Measurements from ENCODE around the gene FN3K.
"Not testable (repeated sequence)": the region's sequence is repeated elsewhere in the genome, so short reads cannot be mapped to it uniquely, and the experiment has no call there.

The FN3K gene

DNA sequence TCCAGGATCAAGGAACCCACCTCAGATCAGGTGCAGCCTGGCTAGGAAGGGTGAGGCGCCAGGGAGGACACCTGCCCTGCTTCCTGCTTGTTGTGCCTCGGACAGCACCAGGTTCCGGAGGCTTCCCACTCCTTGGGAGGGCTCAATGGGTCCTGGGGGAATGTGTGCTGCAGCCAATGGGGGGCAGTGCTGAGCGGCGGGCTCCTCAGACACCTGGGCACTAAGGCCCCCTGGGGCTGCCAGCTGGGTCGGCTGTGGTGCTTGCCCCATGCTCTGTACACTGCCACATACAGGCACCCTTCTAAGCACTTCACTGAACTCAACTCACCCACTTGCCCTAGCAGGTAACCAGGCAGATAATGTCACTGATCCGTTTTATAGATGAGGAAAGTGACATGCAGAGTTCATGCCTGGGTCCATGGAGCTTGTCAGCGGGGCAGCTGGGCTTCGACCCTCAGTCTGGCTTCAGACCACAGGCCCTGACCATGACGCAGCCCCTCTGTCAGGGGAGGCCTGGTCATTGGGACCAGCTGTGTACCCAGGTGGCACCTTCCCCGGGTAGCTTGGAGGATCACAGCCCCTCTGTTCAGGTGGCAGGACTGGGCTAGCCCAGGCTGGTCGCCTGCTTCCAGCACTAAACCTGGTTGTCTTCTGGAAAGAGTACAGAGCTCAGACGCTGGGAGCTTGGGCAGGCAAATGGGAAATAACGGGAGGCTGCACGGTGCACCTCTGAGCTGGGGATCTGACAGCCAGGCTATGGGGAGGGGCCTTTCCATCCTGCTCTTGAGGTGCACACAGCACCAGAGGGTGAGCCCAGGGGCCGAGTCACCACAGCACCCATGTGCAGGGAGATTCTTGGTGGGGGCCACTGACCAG, 8.2 kb downstream of the FN3K start:
- no peak overlapping the region for H3K4me3 ChIP-seq (ENCODE audit: low read depth, low read length)
- TF ChIP-seq, protein P1, sequence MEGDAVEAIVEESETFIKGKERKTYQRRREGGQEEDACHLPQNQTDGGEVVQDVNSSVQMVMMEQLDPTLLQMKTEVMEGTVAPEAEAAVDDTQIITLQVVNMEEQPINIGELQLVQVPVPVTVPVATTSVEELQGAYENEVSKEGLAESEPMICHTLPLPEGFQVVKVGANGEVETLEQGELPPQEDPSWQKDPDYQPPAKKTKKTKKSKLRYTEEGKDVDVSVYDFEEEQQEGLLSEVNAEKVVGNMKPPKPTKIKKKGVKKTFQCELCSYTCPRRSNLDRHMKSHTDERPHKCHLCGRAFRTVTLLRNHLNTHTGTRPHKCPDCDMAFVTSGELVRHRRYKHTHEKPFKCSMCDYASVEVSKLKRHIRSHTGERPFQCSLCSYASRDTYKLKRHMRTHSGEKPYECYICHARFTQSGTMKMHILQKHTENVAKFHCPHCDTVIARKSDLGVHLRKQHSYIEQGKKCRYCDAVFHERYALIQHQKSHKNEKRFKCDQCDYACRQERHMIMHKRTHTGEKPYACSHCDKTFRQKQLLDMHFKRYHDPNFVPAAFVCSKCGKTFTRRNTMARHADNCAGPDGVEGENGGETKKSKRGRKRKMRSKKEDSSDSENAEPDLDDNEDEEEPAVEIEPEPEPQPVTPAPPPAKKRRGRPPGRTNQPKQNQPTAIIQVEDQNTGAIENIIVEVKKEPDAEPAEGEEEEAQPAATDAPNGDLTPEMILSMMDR (conservative IDR thresholded peaks at IDR 0.05; ENCODE audit: low read depth, low read length) = no peak
- DNase-seq (ENCODE audit: low read depth) = no peak

DNA sequence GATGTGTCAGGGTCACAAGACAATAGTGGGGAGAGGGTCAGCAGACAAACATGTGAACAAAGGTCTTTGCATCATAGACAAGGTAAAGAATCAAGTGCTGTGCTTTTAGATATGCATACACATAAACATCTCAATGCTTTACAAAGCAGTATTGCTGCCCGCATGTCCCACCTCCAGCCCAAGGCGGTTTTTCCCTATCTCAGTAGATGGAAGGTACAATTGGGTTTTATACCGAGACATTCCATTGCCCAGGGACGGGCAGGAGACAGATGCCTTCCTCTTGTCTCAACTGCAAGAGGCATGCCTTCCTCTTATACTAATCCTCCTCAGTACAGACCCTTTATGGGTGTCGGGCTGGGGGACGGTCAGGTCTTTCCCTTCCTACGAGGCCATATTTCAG, 9.3 kb downstream of the FN3K start:
- DNase-seq (ENCODE audit: low read depth); H3K4me3 ChIP-seq (ENCODE audit: low read depth, low read length): not testable (repeated sequence)

DNA sequence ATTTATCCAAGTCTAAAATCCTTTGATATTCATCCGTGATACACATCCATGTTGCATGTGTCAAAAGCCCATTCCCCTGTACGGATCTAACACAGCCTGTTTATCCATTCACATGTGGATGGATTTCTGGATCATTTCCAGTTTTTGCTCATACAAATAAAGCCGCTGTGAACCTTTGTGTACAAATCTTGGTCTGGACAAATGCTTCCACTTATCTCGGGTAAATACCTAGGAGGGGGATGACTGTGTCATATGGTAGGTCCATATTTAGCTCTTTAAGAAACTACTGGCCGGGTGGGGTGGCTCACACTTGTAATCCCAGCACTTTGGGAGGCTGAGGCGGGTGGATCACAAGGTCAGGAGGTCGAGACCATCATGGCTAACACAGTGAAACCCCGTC, 10.1 kb downstream of the FN3K start:
- H3K4me3 ChIP-seq (ENCODE audit: low read depth, low read length) = no peak overlapping the region
- DNase-seq (ENCODE audit: low read depth) = no peak
- TF ChIP-seq, protein P1 (conservative IDR thresholded peaks at IDR 0.05; ENCODE audit: low read depth, low read length) = no peak

DNA sequence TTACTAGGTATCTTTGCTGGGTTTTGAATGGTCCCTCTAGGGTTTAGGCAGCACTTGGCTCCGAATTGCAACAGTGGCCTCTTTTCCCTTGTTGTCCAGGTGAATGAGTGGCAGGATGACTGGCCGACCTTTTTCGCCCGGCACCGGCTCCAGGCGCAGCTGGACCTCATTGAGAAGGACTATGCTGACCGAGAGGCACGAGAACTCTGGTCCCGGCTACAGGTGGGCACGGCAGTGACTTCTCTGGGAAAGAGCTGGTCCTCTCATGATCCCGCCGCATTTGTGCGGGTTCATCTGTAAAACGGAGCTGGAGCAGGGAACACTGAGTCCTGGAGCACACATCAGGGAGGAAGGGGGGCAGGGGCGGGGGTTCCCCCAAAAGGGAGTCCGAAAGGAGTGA, 13.3 kb downstream of the FN3K start:
- TF ChIP-seq, protein P1 (conservative IDR thresholded peaks at IDR 0.05; ENCODE audit: low read depth, low read length) = no peak
- H3K4me3 ChIP-seq (ENCODE audit: low read depth, low read length) = no peak overlapping the region
- DNase-seq (ENCODE audit: low read depth) = no peak

DNA sequence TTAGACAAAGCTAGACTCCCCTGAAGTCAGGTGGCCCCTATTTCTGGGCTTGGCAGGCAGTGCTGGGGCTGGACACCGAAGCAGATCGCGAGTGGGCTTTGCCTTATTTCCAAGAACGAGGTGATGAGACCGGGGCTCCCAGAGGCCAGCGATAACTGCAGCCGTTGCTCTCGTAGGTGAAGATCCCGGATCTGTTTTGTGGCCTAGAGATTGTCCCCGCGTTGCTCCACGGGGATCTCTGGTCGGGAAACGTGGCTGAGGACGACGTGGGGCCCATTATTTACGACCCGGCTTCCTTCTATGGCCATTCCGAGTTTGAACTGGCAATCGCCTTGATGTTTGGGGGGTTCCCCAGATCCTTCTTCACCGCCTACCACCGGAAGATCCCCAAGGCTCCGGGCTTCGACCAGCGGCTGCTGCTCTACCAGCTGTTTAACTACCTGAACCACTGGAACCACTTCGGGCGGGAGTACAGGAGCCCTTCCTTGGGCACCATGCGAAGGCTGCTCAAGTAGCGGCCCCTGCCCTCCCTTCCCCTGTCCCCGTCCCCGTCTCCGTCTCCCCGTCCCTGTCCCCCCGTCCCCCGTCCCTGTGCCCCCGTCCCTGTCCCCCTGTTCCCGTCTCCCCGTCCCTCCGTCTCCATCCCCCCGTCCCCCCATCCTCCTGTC, 15.0 kb downstream of the FN3K start:
- TF ChIP-seq, protein P1 (conservative IDR thresholded peaks at IDR 0.05; ENCODE audit: low read depth, low read length) = no peak
- no peak overlapping the region for H3K4me3 ChIP-seq (ENCODE audit: low read depth, low read length)
- no peak for DNase-seq (ENCODE audit: low read depth)

DNA sequence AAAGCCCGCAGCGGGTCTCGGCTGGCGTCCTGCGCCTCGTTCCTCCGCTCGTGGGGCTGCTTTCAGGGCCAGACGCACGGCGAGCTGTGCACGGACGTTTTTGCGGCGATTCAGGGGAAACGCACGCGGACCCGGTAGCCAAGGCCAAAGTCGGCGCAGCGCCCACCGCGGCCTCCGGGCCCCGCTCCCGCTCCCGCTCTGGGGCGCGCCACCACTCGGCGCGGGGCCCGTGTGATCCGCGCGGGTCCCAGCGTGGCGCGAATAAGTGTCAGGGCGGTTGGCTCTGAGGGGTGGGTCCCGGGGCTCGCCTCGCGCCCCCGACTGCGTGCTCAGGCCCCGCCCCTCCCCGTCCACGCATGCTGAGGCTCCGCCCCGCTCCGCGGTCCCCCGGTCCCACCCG, 15.8 kb downstream of the FN3K start:
- H3K4me3 ChIP-seq (ENCODE audit: low read depth, low read length) = peak overlapping the region; percentile 54
- no peak for DNase-seq (ENCODE audit: low read depth)
- TF ChIP-seq, protein P1 (conservative IDR thresholded peaks at IDR 0.05; ENCODE audit: low read depth, low read length) = no peak

DNA sequence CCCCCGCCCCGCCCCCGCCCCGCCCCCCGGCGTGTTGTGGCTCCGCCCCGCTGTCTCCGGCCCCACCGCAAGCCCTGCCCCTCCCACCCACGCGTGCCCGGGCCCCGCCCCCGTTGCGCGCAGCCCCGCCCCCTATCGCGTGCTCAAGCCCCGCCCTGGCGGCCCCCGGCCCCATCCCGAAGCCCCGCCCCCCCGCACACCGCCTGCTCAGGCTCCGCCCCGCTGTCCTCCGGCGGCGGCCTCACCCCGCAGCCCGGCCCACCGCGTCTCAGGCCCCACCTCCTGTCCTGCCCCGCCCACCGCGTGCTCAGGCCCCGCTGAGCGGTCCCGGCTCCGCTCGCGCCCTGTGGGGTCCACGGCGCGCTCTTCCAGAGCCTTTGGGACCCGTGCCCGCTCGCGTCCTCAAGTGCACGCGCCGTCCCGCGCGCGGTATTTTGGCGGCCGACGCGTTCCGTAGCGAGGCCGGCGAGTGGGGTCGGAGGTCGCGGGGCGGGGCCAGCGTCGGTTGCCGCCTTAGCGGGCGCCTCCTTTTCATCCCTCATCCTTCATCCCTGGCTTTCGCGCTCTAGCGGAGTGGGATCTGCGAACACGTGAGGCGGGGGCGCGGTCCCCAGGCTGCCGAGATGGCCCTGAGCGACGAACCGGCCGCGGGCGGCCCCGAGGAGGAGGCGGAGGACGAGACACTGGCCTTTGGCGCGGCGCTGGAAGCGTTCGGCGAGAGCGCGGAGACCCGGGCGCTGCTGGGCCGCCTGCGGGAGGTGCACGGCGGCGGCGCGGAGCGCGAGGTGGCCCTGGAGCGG, 16.4 kb downstream of the FN3K start, which contains the start of gene TBCD:
TBCD (plus strand) TSS at position 495 of the 800 bp plus-strand sequence; CDS start at position 624, 129 bp downstream.
- TF ChIP-seq, protein P1 (conservative IDR thresholded peaks at IDR 0.05; ENCODE audit: low read depth, low read length) = no peak
- DNase-seq (ENCODE audit: low read depth) = peak; percentile 92
- peak within 1 kb of the TSS; percentile 88 for H3K4me3 ChIP-seq (ENCODE audit: low read depth, low read length)
